ENCODE measurements around the gene SPATC1L. TPM values are rescaled to one million over a fixed set of nuclear protein-coding genes. Genes with fewer than 3 reads are reported as not detected.

The SPATC1L gene
- total and polyA plus RNA-seq, 2 donors from 2014 or later: 3.7 to 8.7 TPM

DNA sequence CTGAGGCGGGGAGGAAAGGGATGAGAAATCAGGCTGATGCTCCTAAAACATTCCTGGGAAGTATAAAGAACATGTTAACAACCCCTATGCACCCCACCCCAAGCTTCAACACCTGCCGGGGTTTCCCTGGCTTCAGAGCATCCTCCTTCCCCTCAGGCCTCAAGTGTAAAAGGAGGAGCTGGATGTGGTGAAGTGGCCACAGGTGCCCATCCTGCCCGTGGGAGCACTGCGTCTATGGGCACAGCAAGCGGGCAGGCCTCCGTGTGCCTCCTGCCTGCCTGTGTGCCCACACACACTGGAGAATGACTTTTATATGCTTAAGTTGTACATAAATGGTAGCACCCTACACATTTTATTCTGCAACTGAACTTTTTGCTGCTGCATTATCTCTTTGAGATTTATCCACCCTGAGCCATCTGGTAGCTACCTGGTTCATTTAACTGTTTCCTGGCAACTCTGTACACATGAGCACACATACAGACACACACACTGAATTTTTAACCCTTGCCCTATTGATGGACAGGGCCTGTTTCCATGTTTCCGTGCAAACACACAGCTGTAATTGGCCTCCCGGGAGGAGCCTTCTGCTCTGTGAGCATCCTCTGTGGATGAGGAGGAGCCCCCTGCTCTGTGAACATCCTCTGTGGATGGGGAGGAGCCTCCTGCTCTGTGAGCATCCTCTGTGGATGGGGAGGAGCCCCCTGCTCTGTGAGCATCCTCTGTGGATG is 15.4 kb downstream of the SPATC1L start:
- TF ChIP-seq, protein P1, sequence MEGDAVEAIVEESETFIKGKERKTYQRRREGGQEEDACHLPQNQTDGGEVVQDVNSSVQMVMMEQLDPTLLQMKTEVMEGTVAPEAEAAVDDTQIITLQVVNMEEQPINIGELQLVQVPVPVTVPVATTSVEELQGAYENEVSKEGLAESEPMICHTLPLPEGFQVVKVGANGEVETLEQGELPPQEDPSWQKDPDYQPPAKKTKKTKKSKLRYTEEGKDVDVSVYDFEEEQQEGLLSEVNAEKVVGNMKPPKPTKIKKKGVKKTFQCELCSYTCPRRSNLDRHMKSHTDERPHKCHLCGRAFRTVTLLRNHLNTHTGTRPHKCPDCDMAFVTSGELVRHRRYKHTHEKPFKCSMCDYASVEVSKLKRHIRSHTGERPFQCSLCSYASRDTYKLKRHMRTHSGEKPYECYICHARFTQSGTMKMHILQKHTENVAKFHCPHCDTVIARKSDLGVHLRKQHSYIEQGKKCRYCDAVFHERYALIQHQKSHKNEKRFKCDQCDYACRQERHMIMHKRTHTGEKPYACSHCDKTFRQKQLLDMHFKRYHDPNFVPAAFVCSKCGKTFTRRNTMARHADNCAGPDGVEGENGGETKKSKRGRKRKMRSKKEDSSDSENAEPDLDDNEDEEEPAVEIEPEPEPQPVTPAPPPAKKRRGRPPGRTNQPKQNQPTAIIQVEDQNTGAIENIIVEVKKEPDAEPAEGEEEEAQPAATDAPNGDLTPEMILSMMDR (IDR thresholded peaks at IDR 0.05; ENCODE audit: borderline replicate concordance, extremely low read depth, insufficient read depth): no peak
- DNase-seq (no peak), FAIRE-seq (no peak)
- intact Hi-C loops (cut with DNase I): no loop called here
- Histone ChIP-seq H3K4me1 (ENCODE audit: control insufficient read depth in 2 of 3, insufficient read depth in 2 of 3, low read depth in 1 of 3, low read length in 3 of 3) (no peaks in the 10 kb centered on the region), H3K36me3 (ENCODE audit: control insufficient read depth in 2 of 3, insufficient read depth in 3 of 3, low read length in 3 of 3) (no peaks in the 10 kb centered on the region), H3K9ac (ENCODE audit: low read length in 3 of 3) (no peak overlapping the region), H3K4me3 (ENCODE audit: low read length in 3 of 3) (no peak overlapping the region), H3K9me3 (ENCODE audit: control insufficient read depth in 2 of 3, insufficient read depth in 1 of 3, low read length in 3 of 3) (no peaks in the 10 kb centered on the region), H3K27me3 (ENCODE audit: control insufficient read depth, insufficient read depth, low read length) (no peaks in the 10 kb centered on the region), H3K27ac (ENCODE audit: low read depth in 2 of 2, low read length in 2 of 2) (no peak overlapping the region)

DNA sequence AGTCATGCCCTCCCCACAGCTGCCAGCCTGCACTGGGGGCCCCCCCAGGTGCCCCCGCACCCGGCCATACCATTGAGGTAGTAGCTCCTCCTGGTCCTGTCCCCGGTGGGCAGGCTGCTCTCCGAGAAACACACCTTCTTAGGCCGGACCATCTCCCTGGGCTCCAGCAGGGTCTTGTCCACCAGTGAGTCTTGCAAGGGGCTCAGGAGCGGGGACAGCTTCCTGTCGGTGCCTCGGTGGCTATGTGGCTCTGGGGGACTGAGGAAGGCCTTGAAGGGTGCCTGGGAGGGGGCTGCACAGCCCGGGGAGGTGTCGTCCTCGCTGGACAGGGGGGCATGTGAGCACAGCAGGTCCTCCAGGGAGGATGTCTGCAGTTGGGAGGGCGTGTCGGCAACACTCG is 16.0 kb downstream of the SPATC1L start:
- no peak overlapping the region for H3K27ac ChIP-seq (ENCODE audit: low read depth in 2 of 2, low read length in 2 of 2)
- TF ChIP-seq, protein P1 (IDR thresholded peaks at IDR 0.05; ENCODE audit: borderline replicate concordance, extremely low read depth, insufficient read depth): no peak
- no peak overlapping the region for H3K4me3 ChIP-seq (ENCODE audit: low read length in 3 of 3)
- intact Hi-C loops (cut with DNase I): no loop called here
- no peak overlapping the region for H3K9ac ChIP-seq (ENCODE audit: low read length in 3 of 3)
- H3K27me3 ChIP-seq (ENCODE audit: control insufficient read depth, insufficient read depth, low read length): no peaks in the 10 kb centered on the region
- no peak for FAIRE-seq
- no peaks in the 10 kb centered on the region for H3K9me3 ChIP-seq (ENCODE audit: control insufficient read depth in 2 of 3, insufficient read depth in 1 of 3, low read length in 3 of 3)
- DNase-seq: peak in 1 of 5 donors; percentile 71
- no peaks in the 10 kb centered on the region for H3K36me3 ChIP-seq (ENCODE audit: control insufficient read depth in 2 of 3, insufficient read depth in 3 of 3, low read length in 3 of 3)
- no peaks in the 10 kb centered on the region for H3K4me1 ChIP-seq (ENCODE audit: control insufficient read depth in 2 of 3, insufficient read depth in 2 of 3, low read depth in 1 of 3, low read length in 3 of 3)

DNA sequence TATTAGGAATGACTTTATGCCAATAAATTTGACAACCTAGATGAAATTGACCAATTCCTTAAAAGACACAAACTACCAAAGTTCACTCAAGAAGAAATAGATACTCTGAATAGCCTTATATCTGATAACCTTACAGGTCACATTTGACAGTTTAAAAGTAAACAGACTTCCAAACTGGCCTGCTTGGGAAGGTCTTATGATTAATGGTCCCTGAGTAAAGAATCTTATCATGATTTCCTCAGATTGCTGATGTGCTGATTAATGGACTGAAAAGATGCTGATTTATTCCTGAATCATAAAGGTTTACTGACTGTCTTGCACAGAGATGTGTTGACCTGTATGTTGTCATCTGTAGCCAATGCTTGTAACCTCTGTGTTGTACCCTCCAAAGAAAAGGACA is 19.2 kb downstream of the SPATC1L start:
- intact Hi-C loops (cut with DNase I): no loop called here
- no peaks in the 10 kb centered on the region for H3K36me3 ChIP-seq (ENCODE audit: control insufficient read depth in 2 of 3, insufficient read depth in 3 of 3, low read length in 3 of 3)
- no peak overlapping the region for H3K4me3 ChIP-seq (ENCODE audit: low read length in 3 of 3)
- no peak overlapping the region for H3K27ac ChIP-seq (ENCODE audit: low read depth in 2 of 2, low read length in 2 of 2)
- no peaks in the 10 kb centered on the region for H3K27me3 ChIP-seq (ENCODE audit: control insufficient read depth, insufficient read depth, low read length)
- TF ChIP-seq, protein P1 (IDR thresholded peaks at IDR 0.05; ENCODE audit: borderline replicate concordance, extremely low read depth, insufficient read depth): no peak
- no peak for DNase-seq
- FAIRE-seq: no peak
- H3K9me3 ChIP-seq (ENCODE audit: control insufficient read depth in 2 of 3, insufficient read depth in 1 of 3, low read length in 3 of 3): no peaks in the 10 kb centered on the region
- H3K4me1 ChIP-seq (ENCODE audit: control insufficient read depth in 2 of 3, insufficient read depth in 2 of 3, low read depth in 1 of 3, low read length in 3 of 3): no peaks in the 10 kb centered on the region
- H3K9ac ChIP-seq (ENCODE audit: low read length in 3 of 3): no peak overlapping the region

DNA sequence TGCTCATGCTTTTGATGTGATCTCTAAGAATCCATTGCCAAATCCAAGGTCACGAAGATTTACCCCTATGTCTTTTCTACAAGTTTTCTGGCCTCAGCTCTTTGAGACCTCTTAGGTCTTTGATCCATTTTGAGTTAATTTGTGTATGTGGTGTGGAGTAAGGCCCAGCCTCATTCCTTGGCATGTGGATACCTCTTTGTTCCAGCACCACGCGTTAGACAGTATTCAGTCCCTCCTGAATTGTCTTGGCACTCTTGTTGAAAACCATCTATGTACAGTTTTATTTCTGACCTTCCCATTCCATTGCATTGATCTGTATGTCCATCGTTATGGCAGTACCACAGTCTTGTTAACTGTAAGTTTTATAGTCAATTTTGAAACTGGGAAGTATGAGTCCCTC is 20.9 kb downstream of the SPATC1L start:
- FAIRE-seq: no peak

More for the DNA sequence above, 20.9 kb downstream of the SPATC1L start:
- H3K4me1 ChIP-seq (ENCODE audit: control insufficient read depth in 2 of 3, insufficient read depth in 2 of 3, low read depth in 1 of 3, low read length in 3 of 3): no peaks in the 10 kb centered on the region
- intact Hi-C loops (cut with DNase I): no loop called here
- DNase-seq: no peak
- no peak overlapping the region for H3K27ac ChIP-seq (ENCODE audit: low read depth in 2 of 2, low read length in 2 of 2)
- TF ChIP-seq, protein P1 (IDR thresholded peaks at IDR 0.05; ENCODE audit: borderline replicate concordance, extremely low read depth, insufficient read depth): no peak
- H3K9ac ChIP-seq (ENCODE audit: low read length in 3 of 3): no peak overlapping the region
- no peaks in the 10 kb centered on the region for H3K36me3 ChIP-seq (ENCODE audit: control insufficient read depth in 2 of 3, insufficient read depth in 3 of 3, low read length in 3 of 3)
- H3K27me3 ChIP-seq (ENCODE audit: control insufficient read depth, insufficient read depth, low read length): no peaks in the 10 kb centered on the region
- no peaks in the 10 kb centered on the region for H3K9me3 ChIP-seq (ENCODE audit: control insufficient read depth in 2 of 3, insufficient read depth in 1 of 3, low read length in 3 of 3)
- H3K4me3 ChIP-seq (ENCODE audit: low read length in 3 of 3): no peak overlapping the region
